ENCODE data around the gene TMEM255A.
"Not testable (repeated sequence)": the region's sequence is repeated elsewhere in the genome, so short reads cannot be mapped to it uniquely, and the experiment has no call there.

Gene TMEM255A

DNA sequence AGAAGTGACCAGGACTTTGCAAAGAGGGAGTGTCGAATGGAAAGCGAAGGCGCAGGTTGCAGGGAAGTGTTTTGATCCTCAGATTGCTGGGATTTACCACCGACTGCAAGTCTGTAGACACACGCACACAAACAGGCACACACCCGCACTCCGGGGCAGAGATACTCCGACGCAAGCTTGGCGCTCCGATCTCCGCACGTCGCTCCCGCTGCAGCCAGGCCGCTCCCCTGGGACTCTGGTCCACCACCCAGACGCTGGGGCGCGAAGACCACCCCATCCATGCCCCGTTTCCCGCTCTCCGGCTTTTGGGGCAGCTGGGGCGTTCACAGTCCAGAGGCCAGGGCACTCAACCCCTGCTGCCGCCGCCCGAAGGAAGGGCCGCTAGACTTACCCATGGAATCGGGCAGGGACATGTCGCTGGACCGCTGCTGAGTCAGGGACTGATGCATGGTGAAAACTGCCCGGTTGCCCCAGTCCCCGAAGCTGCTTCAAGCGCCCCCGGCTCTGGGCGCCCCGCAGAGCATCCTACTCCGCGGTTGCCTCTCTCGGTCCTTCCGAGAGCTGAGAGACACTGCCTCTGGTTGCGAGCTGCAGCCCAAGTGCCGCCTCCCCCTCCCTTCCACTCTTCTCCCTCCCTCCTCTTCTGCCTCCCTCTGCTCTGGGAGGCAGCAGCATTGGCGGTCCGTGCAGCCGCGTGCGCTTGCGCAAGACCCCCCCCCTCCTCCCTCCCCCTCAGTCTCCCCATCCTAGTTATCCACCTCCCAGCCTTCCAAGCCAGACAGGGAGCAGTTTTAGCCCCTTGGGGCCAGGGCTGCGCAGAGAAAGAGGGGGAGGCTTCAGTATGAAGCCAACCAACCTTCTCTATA is at the start of gene TMEM255A:
Gene TMEM255A, minus strand, starts transcription at position 601 of the 866 bp plus-strand sequence. Its CDS starts 152 bp downstream, at position 449.
- no peak for DNase-seq (ENCODE audit: low read depth in 2 of 2)

DNA sequence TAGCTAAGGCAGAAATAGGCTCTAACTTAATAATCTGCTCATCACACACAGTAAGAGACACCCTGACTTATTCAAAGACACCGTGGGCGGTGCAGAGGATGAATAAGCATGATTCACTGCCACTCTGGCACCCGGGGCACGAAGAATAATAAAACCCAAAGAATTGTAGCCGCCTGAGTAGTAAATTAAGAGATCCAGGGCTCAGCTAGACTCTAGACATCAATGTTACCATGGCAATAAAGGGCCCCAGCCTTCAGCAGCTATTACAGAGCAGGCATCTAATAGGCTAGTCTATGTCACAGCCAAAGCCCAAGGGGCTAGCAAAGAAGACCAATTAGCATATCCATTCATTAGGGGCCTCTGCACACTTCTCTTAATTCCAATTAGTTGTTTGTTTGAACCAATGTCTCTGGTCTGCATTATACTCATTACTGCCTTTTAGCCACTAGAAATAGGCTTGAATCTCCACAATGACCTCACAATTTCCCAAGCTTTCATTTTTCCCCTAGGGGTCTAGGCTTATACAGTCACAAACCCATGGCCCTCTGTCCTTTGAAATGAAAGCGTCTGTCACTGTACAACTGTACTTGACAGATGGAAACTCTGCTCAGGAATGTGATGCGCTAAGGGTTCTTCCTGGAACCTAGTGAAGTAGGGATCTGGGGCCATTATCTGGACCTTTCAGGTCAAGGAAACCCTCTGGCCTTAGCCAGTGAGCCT is 47.6 kb upstream of the TMEM255A start:
- DNase-seq (ENCODE audit: low read depth in 2 of 2) = no peak

DNA sequence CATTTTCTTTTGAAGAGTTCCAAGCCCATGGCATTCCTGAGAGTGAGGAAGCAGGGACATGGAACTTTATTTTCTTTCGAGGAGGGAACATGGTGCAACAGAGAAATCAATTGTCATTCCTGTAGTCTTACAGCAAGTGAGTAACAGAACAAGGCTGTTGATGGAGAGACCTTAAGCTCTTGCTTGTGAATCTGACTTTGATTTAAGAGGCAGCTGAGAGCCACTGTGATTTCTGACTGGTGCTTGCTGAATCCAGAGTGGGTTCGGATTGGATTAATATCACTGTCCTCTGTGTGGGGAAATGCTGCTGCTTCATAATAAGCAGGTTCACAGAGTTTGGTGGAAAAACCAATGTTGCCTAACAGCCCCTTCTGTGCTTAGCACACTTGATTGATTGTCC is 45.9 kb upstream of the TMEM255A start:
- DNase-seq (ENCODE audit: low read depth in 2 of 2) = no peak

DNA sequence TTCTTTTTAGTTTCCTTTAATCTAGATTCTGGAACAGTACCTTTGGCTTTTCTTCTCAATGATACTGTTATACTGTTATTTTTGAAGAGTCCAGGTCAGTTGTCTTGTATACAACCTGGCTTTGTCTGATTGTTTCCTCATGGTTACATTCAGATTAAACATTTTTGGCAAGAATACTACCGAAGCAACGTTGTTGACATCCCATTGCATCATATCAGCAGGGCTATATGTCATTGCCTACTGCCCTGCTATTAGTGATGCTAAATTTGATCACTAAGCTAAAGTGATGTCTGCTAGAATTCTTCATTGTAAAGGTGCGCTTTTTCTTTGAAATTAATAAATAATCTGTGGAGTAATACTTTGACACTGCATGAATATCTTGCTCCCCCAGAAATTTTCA is 44.8 kb upstream of the TMEM255A start:
- DNase-seq (ENCODE audit: low read depth in 2 of 2) = no peak

DNA sequence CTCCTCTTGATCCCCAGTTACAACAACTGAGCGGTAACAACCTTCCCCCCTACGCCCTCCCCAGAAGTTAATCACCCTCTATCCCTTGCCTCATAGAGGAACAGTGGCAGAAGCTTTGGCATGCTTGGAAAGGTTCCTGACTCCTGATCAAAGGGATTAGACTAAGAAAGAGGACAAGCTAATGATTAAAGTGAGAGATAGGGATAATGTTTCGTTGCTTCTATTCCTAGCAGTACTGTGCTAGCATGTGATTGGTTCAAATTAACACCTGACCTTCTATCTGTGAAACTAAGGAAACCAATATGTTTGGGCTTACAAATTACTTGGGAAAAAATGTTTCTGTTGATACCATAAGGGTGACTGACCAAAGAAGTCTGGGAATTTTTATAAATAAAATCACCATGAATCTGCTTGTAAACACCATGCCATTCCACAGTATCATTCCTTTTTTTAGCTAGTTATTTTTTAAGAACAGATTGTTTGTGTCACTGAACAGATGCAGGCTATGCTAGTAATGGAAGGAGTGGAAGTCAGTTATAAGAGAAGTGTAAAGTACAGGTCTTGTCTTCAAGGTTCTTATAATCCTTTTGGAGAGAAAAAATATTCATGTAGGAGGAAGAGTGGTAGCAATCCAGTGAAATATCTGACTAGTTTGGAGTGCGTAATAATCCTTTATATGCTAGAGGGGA is 39.3 kb upstream of the TMEM255A start:
- no peak for DNase-seq (ENCODE audit: low read depth in 2 of 2)

DNA sequence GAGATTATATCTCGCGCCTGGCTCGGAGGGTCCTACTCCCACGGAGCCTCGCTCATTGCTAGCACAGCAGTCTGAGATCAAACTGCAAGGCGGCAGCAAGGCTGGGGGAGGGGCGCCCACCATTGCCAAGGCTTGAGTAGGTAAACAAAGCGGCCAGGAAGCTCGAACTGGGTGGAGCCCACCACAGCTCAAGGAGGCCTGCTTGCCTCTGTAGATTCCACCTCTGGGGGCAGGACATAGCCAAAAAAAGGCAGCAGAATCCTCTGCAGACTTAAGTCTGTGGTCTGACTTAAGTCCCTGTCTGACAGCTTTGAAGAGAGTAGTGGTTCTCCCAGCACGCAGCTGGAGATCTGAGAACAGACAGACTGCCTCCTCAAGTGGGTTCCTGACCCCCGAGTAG is 33.3 kb upstream of the TMEM255A start:
- DNase-seq (ENCODE audit: low read depth in 2 of 2) = not testable (repeated sequence)

DNA sequence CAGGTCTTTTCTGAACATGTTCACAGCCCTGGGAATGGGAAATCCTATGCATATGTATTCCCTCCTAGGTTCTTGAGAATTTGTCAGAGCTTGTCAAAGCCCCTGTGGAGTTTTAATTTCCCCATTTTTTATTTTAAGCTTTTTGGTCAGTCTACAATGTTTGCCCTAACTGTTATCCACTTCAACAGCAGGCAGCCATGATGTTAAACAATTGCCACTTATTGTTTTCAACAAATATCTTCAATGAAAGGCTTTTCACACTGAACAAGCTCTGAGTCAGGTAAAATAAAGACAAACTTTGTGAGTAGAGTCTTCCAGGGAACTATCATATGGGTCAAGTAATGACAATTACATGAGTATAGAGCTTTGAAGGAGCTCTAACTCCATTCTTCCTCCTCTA is 25.6 kb upstream of the TMEM255A start:
- no peak for DNase-seq (ENCODE audit: low read depth in 2 of 2)

DNA sequence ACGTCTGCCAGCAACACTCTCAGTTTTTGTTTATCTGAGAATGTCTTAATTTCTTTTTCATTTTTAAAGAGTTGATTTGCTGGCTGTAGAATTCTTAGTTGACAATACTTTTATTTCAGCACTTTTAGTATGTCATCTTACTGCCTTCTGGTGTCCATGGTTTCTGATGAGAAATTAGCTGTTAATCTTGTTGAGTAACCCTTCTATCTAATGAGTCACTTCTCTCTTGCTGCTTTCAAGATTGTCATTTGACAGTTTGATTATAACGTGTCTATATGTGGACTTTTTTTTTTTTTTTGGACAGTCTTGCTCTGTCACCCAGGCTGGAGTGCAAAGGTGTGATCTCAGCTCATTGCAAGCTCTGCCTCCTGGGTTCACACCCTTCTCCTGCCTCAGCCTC is 24.0 kb upstream of the TMEM255A start:
- DNase-seq (ENCODE audit: low read depth in 2 of 2) = no peak

DNA sequence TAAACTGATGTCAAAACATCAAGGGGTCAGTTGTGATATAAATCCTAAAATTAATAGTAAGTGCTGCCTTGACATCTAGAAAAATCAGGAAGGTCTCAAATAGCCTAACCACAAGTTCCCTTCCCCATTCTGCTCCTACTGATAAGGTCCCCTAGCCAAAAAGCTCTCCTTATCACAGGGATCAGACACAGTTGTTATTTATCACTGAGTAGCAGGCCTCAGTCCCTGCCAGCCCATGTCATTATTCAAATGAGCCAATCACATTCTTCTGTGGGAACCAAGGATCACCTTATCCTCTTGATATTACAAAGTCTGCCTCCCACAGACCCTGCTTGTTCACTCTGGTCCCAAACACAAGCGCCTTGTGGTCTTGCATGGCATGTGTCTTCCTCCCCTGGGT is 23.3 kb upstream of the TMEM255A start:
- DNase-seq (ENCODE audit: low read depth in 2 of 2) = no peak

DNA sequence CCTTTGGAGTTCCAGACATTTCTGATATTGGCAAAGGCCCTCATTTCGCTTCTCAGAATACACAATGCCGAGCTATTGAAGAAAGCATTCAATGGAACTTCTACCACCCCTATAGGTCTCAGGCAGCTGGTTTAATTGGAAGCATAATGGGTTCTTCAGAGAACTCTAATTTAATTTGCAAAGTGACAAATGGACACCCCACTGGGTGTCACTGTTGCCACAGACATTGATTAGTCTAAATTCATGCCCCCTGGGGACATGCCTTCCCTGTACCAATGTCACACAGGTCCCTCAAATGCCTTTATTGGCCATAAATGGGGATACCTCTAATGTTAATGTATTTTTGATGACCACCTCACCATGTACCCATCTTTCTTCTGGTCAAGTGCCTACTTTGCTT is 22.9 kb upstream of the TMEM255A start:
- no peak for DNase-seq (ENCODE audit: low read depth in 2 of 2)

DNA sequence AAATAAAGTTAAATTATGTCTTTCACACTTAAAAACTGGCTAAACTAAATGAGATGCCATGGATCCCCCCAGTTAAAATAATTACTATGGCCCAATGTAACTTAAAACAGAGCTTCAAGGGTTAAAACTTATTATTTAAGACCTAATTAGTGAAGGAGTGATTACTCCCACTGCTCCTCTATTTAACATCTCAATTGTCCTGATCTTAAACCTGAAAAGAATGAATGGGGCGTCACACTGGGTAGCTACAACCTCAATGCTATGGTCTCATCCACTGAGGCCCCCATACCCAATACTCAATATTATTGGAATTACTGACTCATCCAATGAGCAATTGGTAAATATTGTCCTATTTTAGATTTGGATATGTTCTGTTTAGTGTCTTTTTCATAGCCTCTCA is 21.1 kb upstream of the TMEM255A start:
- DNase-seq (ENCODE audit: low read depth in 2 of 2) = no peak

DNA sequence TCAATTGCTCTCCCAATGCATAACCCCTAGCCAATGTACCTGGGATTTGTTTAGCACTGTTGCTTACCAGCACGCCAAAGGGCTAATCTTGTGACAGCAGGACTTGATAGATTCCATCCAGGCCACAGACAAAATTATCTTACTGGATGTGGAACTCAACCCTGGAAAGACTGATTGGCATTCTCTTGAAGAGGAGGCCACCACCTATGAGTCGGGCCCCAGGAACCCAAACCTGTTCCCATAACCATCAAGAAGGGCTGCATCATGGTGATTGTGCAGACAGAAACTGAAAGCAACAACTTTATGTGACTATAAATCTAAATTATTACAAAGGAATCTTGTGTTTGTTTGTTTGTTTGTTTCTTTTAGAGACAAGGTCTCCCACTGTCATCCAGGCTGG is 19.9 kb upstream of the TMEM255A start:
- no peak for DNase-seq (ENCODE audit: low read depth in 2 of 2)

DNA sequence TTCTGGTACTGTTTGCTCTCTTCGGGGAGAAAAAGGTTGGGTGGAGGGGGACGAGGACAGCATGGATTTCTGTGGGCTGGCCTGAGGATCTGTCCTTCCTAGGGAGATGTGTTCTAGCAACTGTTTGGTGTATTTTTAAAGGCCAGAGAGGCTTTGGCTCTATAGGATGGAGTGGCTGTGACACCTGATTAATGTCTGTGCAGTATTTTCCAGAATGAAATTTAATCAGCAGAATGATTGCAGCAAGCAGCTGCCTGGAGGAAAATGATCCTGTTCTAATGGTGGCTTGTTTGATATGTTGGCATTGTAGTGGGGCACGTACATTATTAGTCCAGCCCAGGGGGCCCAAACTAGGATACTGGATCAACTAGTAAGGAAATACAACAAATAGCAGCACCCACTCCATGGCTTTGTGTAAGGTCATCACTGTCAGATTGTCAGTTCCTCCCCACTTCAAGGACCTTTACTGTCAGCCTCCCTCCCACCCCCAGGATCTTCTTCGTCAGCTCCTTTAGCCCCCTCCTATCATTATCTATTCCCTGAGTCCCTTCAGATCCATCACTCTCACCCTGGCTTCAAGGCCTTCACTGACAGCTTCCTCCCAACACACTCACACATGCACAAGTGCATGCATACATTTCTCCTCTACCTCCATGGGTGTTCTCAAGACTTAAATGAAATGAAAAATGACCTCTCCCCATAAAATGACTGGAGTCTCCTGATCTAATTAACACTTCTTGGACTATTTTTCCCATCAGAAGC is 10.4 kb upstream of the TMEM255A start:
- DNase-seq (ENCODE audit: low read depth in 2 of 2) = no peak

DNA sequence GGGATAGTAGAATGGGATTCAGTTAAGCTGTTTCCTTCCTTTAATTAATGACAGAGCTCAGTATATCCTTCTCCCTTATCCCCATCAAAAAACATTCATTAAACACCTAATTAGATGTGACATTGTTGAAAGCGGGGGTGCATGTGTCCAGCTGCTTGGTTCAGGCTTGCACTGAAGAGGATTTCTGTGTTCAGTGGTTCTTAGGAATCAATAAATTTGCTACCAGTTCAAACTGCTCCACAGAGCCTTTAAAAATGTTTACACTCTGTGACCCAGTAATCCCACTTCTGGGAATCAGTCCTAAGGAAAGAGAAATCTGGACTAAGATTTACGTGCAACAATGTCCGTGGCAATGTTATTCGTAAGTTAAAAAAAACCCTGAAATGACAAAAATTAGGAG is 7.2 kb upstream of the TMEM255A start:
- DNase-seq (ENCODE audit: low read depth in 2 of 2) = no peak

DNA sequence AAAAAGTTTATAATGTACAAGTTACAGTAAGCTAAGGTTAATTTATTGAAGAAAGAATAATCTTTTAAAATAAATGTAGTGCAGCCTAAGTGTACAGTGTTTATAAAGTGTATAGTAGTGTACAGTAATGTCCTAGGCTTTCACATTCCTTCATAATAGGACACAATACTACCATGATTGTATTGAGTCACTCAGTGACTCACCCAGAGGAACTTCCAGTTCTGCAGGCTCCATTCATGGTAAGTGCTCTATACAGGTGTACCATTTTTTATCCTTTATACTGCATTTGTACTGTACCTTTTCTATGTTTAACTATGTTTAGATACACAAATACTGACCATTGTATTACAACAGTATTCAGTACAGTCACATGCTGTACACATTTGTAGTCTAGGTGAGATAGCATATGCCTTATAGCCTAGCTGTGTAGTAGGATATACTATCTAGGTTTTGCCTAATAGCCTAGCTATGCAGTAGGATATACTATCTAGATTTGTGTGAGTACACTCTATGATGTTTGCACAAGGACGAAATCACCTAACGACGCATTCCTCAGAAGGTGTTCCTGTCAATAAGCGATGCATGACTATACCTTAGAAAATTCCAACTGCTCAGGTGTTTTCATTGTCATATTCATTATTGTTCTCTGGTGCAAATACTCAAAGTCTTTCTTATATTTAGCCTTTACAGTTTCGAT is 5.5 kb upstream of the TMEM255A start:
- DNase-seq (ENCODE audit: low read depth in 2 of 2) = no peak

DNA sequence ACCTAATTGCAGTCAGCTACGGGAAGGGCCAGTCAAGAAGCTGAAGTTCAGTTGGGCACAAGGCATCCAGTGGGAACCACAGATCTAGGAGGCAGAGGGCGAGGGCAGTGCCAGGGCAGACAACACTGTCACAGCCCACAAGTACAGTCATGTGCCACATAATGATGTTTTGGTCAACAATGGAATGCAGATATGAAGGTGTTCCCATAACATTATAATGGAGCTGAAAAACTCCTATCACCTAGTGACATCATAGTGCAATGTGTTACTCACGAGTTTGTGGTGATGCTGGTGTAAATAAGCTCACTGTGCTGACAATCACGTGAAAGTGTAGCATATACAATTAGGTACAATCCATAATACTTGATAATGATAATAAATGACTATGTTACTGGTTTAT is 4.5 kb upstream of the TMEM255A start:
- no peak for DNase-seq (ENCODE audit: low read depth in 2 of 2)

DNA sequence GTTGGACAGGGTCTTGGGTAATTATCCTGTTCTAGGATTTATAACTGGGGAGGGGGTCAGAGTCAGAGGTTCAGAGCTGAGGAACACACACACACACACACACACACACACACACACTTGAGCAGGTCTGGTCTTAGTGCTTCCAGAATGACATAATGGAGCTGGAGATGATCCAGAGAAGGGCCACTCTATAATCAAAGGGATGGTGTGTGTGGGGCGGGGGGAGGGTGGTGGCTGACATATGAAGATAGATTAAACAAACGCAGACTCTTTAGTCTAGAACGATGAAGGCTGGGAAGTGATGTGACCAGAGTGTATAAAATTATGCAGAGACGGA is 434 bp upstream of the TMEM255A start:
- DNase-seq (ENCODE audit: low read depth in 2 of 2) = no peak

DNA sequence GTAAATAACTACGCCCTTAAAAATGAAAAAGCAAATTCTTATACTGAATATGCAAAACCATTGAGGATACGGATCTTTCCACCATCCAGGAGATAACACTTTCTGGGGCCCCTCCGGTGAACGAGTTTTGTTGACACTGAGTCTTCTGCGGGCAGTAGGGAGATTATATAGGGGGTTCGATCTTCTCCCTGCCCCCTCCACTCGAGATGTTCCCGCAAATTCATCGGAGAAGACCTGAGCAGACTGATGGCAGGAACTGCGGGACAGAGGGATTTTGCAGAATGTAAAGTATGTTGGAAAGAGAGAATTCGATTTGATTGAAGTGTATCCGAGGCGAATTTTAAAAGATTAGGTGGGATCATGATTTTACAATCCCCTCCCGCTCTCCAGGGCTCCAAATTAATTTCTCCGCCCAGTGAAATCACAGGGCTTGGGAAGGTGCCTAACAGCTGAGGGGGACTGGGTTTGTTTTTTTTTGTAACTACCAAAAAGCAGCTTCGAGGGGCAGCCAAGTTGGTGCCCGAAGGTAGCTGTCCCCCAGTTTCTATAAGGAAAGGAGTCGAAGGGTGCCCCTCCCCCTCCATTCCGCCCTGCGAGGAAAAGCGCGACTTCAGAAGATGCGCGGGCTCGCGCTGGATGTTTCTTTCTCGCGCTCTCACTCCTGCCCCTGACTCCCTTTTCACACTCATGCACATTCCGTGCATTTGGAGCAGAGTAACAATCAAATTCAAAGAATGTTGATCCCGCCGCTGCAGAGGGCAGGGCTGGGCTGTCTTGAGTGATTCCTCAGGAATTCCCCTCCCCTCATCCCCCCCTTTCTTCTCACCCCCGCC is 1.2 kb downstream of the TMEM255A start:
- no peak for DNase-seq (ENCODE audit: low read depth in 2 of 2)

DNA sequence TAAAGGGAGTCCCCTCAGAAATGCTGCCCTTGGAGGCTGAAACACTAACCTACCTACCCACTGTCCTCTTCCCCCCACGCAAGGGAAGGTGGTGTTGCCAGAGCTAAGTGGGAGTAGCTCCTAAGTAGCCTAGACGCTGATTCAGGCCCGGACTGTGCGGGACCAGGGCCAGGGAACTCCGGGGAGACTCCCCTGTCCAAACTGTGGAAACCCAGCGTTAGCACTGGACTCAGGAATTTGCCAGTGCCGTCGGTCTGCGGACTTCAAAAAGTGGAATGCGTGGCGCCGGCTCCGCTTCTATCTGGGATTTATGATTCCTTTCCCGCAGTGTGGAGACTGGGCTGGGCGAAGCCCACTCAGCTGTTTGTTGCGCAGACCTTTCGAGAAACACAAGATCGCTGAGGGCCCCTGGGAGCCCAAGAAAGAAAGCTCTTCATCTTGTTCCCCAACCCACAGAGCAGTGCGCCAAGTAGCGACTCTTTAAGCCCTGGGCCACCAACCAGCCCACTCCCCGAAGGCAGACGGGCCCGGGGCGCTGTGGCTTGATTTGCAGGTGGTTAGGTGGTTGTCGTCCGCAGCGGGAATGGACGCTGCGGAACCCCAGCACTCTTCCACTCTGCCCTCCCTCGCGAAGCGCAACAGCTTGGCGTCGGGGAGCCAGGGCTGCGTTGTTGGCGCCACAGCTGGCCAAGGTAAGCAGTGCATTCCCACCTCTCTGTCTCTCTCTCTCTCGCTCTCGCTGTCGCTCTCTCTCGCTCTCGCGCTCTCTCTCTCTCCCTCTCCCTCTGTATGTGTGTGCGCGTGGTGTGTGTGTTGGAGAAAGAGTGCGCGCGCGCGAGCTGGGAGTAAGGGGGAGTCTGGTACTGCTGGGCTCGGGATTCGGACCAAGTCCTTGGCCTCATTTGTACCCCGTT is 2.0 kb downstream of the TMEM255A start:
- peak; percentile 26 to 34 for DNase-seq (ENCODE audit: low read depth in 2 of 2)
